ENCODE measurements around the gene YPEL1.

The YPEL1 gene

DNA sequence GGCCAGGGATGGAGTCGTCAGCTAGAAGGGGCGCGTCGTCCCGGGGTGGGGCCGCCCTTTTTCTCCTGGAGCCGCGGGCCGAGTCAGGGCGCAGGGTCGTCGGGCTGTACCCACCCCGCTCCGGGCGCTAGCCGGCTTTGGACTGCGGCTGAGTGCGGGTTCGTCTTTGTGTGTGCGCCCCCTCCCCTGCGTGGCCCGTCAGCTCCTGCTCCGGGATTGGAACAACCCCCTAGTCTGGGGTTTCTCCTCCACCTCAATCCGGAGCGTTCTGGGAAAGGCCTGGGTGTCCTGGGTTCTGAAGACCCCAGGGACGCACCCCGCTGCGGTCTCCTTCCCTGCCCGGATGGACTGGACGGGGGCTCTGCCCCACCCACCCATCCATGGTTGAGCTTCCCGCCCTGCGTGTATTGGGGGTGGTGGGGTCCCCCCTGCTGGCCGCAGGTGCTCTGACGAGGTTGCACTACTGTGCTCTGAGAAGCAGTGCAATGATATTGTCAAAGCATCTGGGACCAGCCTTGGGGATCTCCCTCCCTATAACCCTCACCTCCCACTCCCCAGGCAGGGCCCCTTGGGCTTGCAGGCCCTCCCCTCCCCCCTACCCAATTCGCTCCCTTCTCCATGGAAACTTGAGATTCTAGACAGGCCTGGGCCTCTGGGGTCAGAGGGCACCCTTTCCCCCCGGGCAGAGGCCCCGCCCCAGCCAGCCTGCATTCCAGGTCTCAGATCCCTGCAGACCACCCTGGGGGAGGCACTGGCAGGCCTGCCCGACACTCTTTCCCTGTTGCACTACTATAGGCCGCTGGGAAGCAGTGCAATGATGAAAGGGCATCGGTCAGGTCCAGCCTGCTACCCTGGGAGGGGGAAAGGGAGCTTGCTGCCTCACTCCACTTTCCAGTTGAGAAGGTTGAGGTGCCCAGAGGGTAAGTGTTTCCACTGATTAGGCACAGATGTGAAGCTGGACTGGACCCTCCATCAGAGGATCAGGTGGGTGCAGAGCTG, 82.7 kb downstream of the YPEL1 start:
- no peak for DNase-seq (ENCODE audit: low spot score)

DNA sequence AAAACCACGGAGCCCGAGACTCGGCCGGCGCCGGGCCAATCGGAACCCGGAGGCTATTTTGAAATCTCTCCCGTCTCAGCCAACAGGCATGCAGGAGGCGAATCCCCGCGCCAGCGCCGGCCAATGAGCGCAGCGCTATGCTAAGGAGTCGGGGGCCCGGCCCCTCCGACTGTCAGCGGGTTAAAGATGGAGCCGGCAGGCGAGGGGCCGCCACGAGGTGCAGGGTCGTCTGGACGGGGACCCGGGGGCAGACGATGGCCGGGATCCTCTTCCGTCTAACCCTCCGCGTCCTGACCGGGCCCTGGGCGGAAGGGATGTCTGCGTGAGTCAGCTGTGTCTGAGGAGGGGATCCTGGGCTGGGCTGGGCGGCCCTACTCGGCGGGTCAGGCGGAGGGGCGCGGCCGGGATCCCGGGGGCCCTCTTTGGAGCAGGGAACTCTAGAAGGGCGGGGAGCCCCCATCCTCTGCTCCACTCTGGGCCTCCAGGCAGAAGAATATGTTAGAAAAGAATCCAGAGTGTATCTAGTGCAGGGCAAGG, 83.5 kb downstream of the YPEL1 start:
- DNase-seq (ENCODE audit: low spot score), result peak; percentile 92

DNA sequence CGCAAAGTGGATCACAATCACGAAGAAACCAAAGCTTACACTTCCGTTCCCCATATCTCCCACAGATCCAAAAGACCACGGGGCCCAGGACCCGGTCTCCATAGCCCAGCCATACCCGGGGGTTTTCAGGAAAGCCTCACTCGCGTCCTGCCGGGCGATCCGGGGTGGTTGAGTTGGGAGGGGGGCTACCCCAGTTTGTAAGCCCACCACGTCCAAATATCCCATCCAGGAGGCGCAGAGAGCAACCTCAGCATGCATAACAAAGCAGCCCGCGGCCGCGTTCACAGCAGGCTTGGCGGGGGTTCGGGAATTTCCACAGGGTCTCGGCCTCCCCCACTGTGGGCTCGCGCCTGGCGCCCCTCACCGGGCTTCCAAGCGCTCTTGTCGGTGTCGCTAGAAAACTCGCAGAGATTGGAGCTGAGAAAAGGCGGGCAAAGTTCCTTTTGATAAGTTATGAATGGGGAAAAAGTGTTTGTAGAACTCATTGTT, 84.0 kb downstream of the YPEL1 start:
- DNase-seq (ENCODE audit: low spot score), result no peak

DNA sequence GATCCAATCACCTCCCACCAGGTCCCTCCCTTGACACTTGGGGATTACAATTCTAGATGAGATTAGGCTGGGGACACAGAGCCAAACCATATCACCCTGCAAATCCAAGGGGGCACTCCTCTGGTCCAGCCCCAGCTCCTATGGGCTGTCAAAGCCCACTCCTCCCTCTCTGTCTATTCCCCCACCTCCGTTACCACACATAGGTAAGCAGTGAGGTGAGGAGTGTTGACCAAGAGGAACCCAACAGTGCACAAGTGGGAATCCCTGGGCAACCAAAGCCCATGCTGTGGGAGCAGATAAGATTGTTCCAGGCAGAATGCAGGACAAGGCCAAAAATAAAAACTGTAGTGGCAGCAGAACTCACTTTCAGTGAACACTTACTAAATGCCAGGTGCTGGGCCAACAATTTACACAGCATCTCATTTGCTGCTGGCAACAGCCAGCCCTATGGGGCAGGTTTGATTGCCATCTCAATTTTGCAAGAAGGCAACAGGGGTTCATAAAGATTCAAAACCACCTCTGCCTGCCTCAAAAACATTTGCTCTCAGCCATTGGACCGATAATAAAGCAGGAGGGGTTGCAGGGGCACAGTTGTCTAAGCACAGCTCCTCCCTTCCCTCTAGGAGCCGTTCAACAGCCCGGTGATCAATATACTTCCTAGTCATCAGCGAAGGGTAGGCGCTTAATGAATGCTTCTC, 84.6 kb downstream of the YPEL1 start:
- no peak for DNase-seq (ENCODE audit: low spot score)

DNA sequence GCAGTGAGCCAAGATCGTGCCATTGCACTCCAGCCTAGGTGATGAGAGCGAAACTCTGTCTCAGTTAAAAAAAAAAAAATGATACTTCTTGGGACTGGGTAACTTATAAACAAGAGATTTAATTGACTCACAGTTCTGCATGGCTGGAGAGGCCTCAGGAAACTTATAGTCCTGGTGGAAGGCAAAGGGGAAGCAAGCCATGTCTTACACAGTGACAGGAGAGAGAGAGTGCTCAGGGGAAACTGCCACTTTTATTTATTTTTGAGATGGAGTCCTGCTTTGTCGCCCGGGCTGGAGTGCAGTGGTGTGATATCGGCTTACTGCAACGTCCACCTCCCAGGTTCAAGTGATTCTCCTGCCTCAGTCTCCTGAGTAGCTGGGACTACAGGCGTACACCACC, 85.3 kb downstream of the YPEL1 start:
- no peak for DNase-seq (ENCODE audit: low spot score)
